K562 (cell line): Measurements from ENCODE around the gene CDC6. TPM values are rescaled to one million over a fixed set of nuclear protein-coding genes. Genes with fewer than 3 reads are reported as not detected.

ENCODE experiments used
- ATF4 ChIP-seq: fragments of 450-650 bp; formaldehyde crosslinking; IDR thresholded peaks from 2 replicates; pipeline ENCODE4 v1.4.0; 2022; ENCODE audit warnings: mild to moderate bottlenecking, moderate library complexity
- HMG20B ChIP-seq: fragments of 250-450 bp; sonication (Bioruptor Pico); IDR thresholded peaks from 2 replicates; pipeline ENCODE4 v1.5.0; 2021; ENCODE audit warnings: mild to moderate bottlenecking
- MAFK ChIP-seq: IDR thresholded peaks from 2 replicates; pipeline ENCODE4 v1.6.1; 2011; ENCODE audit warnings: low read length, improper control_type of control experiment
- MEF2D ChIP-seq: conservative IDR thresholded peaks from 2 replicates; pipeline ENCODE4 v1.6.1; 2016; ENCODE audit warnings: low read depth, missing genetic modification characterization, missing compliant biosample characterization
- MYC ChIP-seq, 2 experiments: fragments of 250-450 bp in 1 of 2; sonication (Bioruptor Pico) in 1 of 2; IDR thresholded peaks; 2 replicates each; pipeline versions ENCODE4 v1.5.1 to v1.6.1; 2012 to 2021; ENCODE audit warnings: low read depth in 2 of 2, borderline replicate concordance in 1 of 2, improper control_type of control experiment in 1 of 2, low read length in 1 of 2, mild to moderate bottlenecking in 1 of 2, moderate library complexity in 1 of 2
- RBFOX2 ChIP-seq: fragments of 200-400 bp; formaldehyde crosslinking; IDR thresholded peaks from 2 replicates; pipeline ENCODE4 v1.6.1; 2017; ENCODE audit warnings: low read depth, mild to moderate bottlenecking, low read length, moderate library complexity
- RHOXF2B ChIP-seq: fragments of 250-450 bp; sonication (Bioruptor Pico); conservative IDR thresholded peaks from 2 replicates; pipeline ENCODE4 v1.5.1; 2021
- SNAPC5 ChIP-seq: fragments of 250-450 bp; sonication (Bioruptor Pico); IDR thresholded peaks from 2 replicates; pipeline ENCODE4 v1.8.0; 2021; ENCODE audit warnings: moderate library complexity, mild to moderate bottlenecking, inconsistent platforms
- TAF15 ChIP-seq: fragments of 200-400 bp; formaldehyde crosslinking; IDR thresholded peaks from 2 replicates; pipeline ENCODE4 v1.6.1; 2017; ENCODE audit warnings: mild to moderate bottlenecking, low read depth, low read length, moderate library complexity
- TBP ChIP-seq: optimal IDR thresholded peaks from 2 replicates; pipeline ENCODE3; 2011; ENCODE audit warnings: low read depth, low read length, improper control_type of control experiment
- TRIM24 ChIP-seq, 2 experiments: fragments of 450-650 bp; IDR thresholded peaks; 2 replicates each; pipeline ENCODE4 v1.6.1; 2016
- ZNF146 ChIP-seq: IDR thresholded peaks from one replicate; pipeline ENCODE4 v1.6.1; 2018; ENCODE audit warnings: missing compliant biosample characterization; ENCODE audit not compliant: unreplicated experiment
- ZNF165 ChIP-seq: fragments of 250-450 bp; sonication (Bioruptor Pico); IDR thresholded peaks from 2 replicates; pipeline ENCODE4 v1.4.0; 2020; ENCODE audit warnings: borderline replicate concordance
- ZNF224 ChIP-seq: sonication (generic); formaldehyde crosslinking; IDR thresholded peaks from 2 replicates; pipeline ENCODE4 v1.8.0; 2022; ENCODE audit warnings: mild to moderate bottlenecking, missing genetic modification reagents
- ZSCAN29 ChIP-seq: fragments of 450-650 bp; IDR thresholded peaks from 2 replicates; pipeline ENCODE4 v1.6.1; 2017
- polyA plus RNA-seq, 8 experiments: library from polyadenylated mRNA; depleted of rRNA in 4 of 8; stranded (reverse) in 5 of 8; unstranded in 3 of 8; fragments of >200 nt; fragmentation: Nextera tagmentation in 2 of 8; fragmentation: Illumina TruSeq in 1 of 8; extraction: Ambion mirVana in 2 of 8; extraction: Trizol in 1 of 8; gene quantifications; 2 replicates each; pipeline versions ENCODE4 v1.2.1 to v1.2.3, GENCODE V29; 2011 to 2014; ENCODE audit warnings: inconsistent platforms in 1 of 8, missing spikeins in 1 of 8
- total RNA-seq, 7 experiments: library from RNA; depleted of rRNA in 6 of 7; stranded (reverse); fragments of >200 nt in 6 of 7; fragmentation: Illumina TruSeq in 2 of 7; extraction: Trizol in 2 of 7; gene quantifications; 2 replicates each; pipeline versions ENCODE4 v1.2.1 to v1.2.3, GENCODE V29; 2011 to 2021; ENCODE audit warnings: low replicate concordance in 1 of 7
- TF ChIP-seq, protein P1 (sequence below): sonication (generic); formaldehyde crosslinking; IDR thresholded peaks from 2 replicates; pipeline ENCODE4 v1.8.1; 2023; ENCODE audit warnings: mild to moderate bottlenecking, missing genetic modification reagents
- TF ChIP-seq, protein P2 (sequence below): fragments of 450-650 bp; IDR thresholded peaks from one replicate; pipeline ENCODE4 v1.6.1; 2018; ENCODE audit warnings: mild to moderate bottlenecking, moderate library complexity; ENCODE audit not compliant: partially characterized antibody
- TF ChIP-seq, protein P3 (sequence below): fragments of 250-450 bp; sonication (Bioruptor Pico); IDR thresholded peaks from 2 replicates; pipeline ENCODE4 v1.4.0; 2020; ENCODE audit warnings: borderline replicate concordance
- TF ChIP-seq, protein P4 (sequence below): sonication (generic); formaldehyde crosslinking; IDR thresholded peaks from 2 replicates; pipeline ENCODE4 v1.8.1; 2023; ENCODE audit warnings: mild to moderate bottlenecking, missing genetic modification reagents, moderate library complexity

Gene CDC6
- total and polyA plus RNA-seq, 9 of the 15 experiments (the other 6 are each of a cell fraction or from before 2014, with no cell fraction given) = 29.6 to 141 (median 106) TPM

DNA sequence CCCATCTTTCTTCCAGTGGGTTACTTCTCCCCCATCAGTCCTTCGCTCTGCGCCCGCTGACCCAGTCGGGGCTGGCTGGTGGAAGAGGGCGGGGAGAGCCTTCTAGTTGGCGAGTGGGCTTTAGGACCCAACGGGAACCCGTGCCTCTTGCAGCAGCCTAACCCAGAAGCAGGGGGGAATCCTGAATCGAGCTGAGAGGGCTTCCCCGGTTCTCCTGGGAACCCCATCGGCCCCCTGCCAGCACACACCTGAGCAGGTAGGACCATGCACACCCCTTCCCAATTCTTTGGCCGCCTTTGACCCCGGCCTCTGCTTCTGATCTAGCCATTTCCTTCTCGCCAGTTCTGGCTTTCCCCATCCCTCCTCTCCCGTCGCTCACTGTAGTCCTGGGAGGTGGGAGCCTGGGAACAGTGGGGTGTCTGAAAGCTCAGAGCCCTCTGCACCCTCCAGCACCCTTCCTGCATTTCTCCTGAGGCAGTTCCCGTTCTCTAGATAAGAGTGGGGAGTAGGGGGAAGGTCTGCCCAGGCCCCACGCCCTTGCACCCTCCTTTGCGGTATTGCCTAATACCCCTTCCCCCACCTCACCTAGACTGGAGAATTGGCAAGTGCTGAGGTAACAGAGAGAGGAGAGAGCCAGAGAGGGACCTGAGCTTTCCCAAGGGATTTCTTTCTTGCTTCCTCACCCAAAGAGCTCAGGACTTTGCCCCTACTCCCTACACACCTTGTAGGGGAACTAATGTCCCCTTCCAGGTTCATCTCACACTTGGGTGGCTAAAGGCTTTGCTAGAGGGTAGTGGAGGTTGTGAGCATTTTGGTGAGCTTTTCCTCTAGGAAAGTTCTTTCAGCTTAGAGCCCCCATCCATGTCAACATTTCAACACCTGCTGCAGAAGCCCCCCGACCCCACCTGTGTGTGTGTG, 21.6 kb downstream of the CDC6 start, which contains the start of gene RARA (continued):
- TF ChIP-seq, protein P1, sequence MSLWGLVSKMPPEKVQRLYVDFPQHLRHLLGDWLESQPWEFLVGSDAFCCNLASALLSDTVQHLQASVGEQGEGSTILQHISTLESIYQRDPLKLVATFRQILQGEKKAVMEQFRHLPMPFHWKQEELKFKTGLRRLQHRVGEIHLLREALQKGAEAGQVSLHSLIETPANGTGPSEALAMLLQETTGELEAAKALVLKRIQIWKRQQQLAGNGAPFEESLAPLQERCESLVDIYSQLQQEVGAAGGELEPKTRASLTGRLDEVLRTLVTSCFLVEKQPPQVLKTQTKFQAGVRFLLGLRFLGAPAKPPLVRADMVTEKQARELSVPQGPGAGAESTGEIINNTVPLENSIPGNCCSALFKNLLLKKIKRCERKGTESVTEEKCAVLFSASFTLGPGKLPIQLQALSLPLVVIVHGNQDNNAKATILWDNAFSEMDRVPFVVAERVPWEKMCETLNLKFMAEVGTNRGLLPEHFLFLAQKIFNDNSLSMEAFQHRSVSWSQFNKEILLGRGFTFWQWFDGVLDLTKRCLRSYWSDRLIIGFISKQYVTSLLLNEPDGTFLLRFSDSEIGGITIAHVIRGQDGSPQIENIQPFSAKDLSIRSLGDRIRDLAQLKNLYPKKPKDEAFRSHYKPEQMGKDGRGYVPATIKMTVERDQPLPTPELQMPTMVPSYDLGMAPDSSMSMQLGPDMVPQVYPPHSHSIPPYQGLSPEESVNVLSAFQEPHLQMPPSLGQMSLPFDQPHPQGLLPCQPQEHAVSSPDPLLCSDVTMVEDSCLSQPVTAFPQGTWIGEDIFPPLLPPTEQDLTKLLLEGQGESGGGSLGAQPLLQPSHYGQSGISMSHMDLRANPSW (CRISPR knock-in tag) = no peak
- TF ChIP-seq ZNF165 (CRISPR knock-in tag) (no peak), HMG20B (CRISPR knock-in tag) (no peak), MYC (IDR thresholded peaks at IDR 0.05; ENCODE audit: low read depth, low read length) (no peak), MYC (CRISPR knock-in tag; IDR thresholded peaks at IDR 0.05; ENCODE audit: borderline replicate concordance, low read depth) (0 out of 2 replicates have a peak, but pooled peaks have one; percentile 21), RBFOX2 (0 out of 2 replicates have a peak, but pooled peaks have one; percentile 23), ZNF146 (CRISPR knock-in tag) (no peak), ATF4 (no peak), TBP (peak; percentile 13), TRIM24 (IDR thresholded peaks at IDR 0.05) (no peak), MAFK (no peak), ZSCAN29 (no peak), SNAPC5 (CRISPR knock-in tag) (no peak), MEF2D (tag) (no peak), TAF15 (no peak), RHOXF2B (CRISPR knock-in tag) (no peak), ZNF224 (CRISPR knock-in tag) (no peak)
- TF ChIP-seq, protein P2, sequence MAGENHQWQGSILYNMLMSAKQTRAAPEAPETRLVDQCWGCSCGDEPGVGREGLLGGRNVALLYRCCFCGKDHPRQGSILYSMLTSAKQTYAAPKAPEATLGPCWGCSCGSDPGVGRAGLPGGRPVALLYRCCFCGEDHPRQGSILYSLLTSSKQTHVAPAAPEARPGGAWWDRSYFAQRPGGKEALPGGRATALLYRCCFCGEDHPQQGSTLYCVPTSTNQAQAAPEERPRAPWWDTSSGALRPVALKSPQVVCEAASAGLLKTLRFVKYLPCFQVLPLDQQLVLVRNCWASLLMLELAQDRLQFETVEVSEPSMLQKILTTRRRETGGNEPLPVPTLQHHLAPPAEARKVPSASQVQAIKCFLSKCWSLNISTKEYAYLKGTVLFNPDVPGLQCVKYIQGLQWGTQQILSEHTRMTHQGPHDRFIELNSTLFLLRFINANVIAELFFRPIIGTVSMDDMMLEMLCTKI = no peak
- TF ChIP-seq, protein P3, sequence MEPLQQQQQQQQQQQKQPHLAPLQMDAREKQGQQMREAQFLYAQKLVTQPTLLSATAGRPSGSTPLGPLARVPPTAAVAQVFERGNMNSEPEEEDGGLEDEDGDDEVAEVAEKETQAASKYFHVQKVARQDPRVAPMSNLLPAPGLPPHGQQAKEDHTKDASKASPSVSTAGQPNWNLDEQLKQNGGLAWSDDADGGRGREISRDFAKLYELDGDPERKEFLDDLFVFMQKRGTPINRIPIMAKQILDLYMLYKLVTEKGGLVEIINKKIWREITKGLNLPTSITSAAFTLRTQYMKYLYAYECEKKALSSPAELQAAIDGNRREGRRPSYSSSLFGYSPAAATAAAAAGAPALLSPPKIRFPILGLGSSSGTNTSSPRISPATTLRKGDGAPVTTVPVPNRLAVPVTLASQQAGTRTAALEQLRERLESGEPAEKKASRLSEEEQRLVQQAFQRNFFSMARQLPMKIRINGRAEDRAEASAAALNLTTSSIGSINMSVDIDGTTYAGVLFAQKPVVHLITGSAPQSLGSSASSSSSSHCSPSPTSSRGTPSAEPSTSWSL = no peak
- TF ChIP-seq, protein P4, sequence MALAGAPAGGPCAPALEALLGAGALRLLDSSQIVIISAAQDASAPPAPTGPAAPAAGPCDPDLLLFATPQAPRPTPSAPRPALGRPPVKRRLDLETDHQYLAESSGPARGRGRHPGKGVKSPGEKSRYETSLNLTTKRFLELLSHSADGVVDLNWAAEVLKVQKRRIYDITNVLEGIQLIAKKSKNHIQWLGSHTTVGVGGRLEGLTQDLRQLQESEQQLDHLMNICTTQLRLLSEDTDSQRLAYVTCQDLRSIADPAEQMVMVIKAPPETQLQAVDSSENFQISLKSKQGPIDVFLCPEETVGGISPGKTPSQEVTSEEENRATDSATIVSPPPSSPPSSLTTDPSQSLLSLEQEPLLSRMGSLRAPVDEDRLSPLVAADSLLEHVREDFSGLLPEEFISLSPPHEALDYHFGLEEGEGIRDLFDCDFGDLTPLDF (CRISPR knock-in tag) = no peak
